Measurements from ENCODE around the gene BMP7. TPM values are rescaled to one million over a fixed set of nuclear protein-coding genes. Genes with fewer than 3 reads are reported as not detected.

Gene BMP7
- total and polyA plus RNA-seq, 10 donors, result 0.26 to 1.5 (median 0.75) TPM; not detected in 1

GRCh38 chr20:57189713-57190112, 76.7 kb downstream of the BMP7 start:
- no peaks in the 10 kb centered on the region for H3K36me3 ChIP-seq
- H3K9me3 ChIP-seq, result no peaks in the 10 kb centered on the region
- H3K27ac ChIP-seq, result no peak overlapping the region
- WGBS, 5 donors, result 77 to 84% (median 78%) methylated on average over 5 of the region's 5 CpGs
- H3K4me3 ChIP-seq, result no peak overlapping the region
- TF ChIP-seq POLR2A (IDR thresholded peaks at IDR 0.05) (no peak), POLR2AphosphoS5 (IDR thresholded peaks at IDR 0.05) (no peak)
- TF ChIP-seq, protein P1, sequence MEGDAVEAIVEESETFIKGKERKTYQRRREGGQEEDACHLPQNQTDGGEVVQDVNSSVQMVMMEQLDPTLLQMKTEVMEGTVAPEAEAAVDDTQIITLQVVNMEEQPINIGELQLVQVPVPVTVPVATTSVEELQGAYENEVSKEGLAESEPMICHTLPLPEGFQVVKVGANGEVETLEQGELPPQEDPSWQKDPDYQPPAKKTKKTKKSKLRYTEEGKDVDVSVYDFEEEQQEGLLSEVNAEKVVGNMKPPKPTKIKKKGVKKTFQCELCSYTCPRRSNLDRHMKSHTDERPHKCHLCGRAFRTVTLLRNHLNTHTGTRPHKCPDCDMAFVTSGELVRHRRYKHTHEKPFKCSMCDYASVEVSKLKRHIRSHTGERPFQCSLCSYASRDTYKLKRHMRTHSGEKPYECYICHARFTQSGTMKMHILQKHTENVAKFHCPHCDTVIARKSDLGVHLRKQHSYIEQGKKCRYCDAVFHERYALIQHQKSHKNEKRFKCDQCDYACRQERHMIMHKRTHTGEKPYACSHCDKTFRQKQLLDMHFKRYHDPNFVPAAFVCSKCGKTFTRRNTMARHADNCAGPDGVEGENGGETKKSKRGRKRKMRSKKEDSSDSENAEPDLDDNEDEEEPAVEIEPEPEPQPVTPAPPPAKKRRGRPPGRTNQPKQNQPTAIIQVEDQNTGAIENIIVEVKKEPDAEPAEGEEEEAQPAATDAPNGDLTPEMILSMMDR (IDR thresholded peaks at IDR 0.05 in 8 of 11, conservative IDR thresholded peaks at IDR 0.05 in 3 of 11), result no peak
- intact Hi-C loops (cut with DNase I; ENCODE audit: low total_unique reads), result no loop called here
- H3K27me3 ChIP-seq (replicated peaks in 1 of 7), result no peaks in the 10 kb centered on the region
- no peak for DNase-seq
- no peaks in the 10 kb centered on the region for H3K4me1 ChIP-seq

DNA sequence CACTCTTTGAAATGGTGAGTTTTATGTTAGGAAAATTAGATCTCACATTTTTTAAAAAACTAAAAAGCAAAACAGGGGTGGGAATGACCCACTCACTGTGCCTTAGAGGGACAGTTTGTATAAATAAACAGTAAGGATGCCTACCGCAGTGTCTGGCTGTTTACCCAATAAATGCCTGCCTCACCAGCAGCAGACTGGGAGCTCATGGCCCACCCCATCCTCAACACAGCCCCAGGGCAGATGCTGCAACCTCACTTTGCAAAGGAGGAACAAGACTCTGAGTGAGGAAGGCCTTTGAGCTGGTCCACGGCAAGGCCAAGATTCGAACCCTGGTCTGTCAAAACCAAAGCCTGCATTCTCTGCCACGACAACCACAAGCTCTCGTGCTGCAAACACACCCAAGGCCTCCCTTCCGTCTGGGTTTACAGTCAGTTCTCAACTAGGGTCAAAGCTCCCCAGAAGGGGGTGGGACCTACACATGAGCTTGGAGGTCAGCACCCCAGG, 77.8 kb downstream of the BMP7 start:
- Histone ChIP-seq H3K4me3 (no peak overlapping the region), H3K36me3 (no peaks in the 10 kb centered on the region), H3K9me3 (no peaks in the 10 kb centered on the region), H3K4me1 (no peaks in the 10 kb centered on the region), H3K27me3 (replicated peaks in 1 of 7) (peaks cover 0 to 10% (median 0%) of the 10 kb centered on the region in 7 donors), H3K27ac (no peak overlapping the region)
- intact Hi-C loops (cut with DNase I; ENCODE audit: low total_unique reads), result no loop called here
- 71 to 90% (median 86%) methylated on average over 5 to 6 of the region's 6 CpGs for WGBS, 5 donors
- DNase-seq, result no peak
- no peak for TF ChIP-seq POLR2A (IDR thresholded peaks at IDR 0.05)
- TF ChIP-seq, protein P1 (IDR thresholded peaks at IDR 0.05 in 8 of 11, conservative IDR thresholded peaks at IDR 0.05 in 3 of 11), result no peak
- no peak for TF ChIP-seq POLR2AphosphoS5 (IDR thresholded peaks at IDR 0.05)

DNA sequence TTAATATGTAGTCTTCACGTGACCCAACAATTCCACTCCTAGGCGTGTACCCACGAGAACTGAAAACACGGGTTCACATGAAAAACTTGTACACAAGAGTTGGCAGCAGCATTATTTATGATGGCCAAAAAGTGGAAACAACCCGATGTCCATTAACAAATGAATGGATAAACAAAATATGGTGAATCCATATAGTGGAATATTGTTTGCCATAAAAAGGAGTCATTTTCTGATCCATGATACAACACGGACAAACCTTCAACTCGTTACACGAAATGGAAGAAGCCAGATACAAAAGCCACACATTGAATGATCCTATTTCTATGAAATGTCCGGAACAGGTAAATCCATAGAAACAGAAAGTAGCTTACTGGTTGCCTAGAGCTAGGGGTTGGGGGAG, 78.4 kb downstream of the BMP7 start:
- H3K27me3 ChIP-seq (replicated peaks in 1 of 7), result peaks cover 0 to 13% (median 0%) of the 10 kb centered on the region in 7 donors
- no peaks in the 10 kb centered on the region for H3K4me1 ChIP-seq
- TF ChIP-seq POLR2AphosphoS5 (IDR thresholded peaks at IDR 0.05), result no peak
- H3K27ac ChIP-seq, result no peak overlapping the region
- intact Hi-C loops (cut with DNase I; ENCODE audit: low total_unique reads), result no loop called here
- H3K9me3 ChIP-seq, result no peaks in the 10 kb centered on the region
- H3K36me3 ChIP-seq, result no peaks in the 10 kb centered on the region
- H3K4me3 ChIP-seq, result no peak overlapping the region
- WGBS, 5 donors, result 85 to 95% (median 92%) methylated on average over 9 of the region's 9 CpGs
- DNase-seq, result no peak

DNA sequence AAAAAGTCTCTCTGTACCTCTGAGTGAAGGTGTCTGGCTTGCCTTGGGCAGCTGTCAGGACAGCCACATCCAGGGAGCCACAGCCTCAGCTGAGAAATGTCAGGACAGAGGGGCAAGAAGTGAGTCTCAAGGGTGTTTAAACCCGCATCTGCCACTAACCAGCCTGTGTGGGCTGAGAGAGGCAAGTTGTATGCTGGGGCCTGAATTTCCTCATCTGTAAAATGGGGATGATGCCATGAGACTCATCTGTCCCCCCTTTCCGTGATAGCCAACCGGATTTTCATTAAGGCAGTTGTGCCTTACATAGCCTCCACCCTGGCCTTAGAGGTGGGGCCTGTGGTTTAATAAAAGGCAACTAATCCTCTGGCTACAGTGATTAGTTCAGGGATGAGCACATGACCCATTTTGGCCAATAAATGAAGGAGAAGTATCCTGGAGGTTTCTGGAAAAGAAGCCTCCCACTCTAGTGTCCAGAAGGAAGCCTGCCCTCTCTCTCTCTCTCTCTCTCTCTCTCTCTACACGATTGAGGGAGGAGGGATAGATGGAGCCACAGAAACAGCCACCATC, 79.3 kb downstream of the BMP7 start:
- no peak for DNase-seq
- H3K36me3 ChIP-seq, result no peaks in the 10 kb centered on the region
- no peak overlapping the region for H3K4me3 ChIP-seq
- no peak overlapping the region for H3K27ac ChIP-seq
- WGBS, 5 donors, result 74 to 92% (median 83%) methylated on average over 3 to 4 of the region's 4 CpGs
- TF ChIP-seq, protein P1 (IDR thresholded peaks at IDR 0.05 in 8 of 11, conservative IDR thresholded peaks at IDR 0.05 in 3 of 11), result no peak
- TF ChIP-seq POLR2A (IDR thresholded peaks at IDR 0.05), result no peak
- TF ChIP-seq POLR2AphosphoS5 (IDR thresholded peaks at IDR 0.05), result no peak
- no peaks in the 10 kb centered on the region for H3K4me1 ChIP-seq
- peaks cover 0 to 18% (median 0%) of the 10 kb centered on the region in 7 donors for H3K27me3 ChIP-seq (replicated peaks in 1 of 7)
- intact Hi-C loops (cut with DNase I; ENCODE audit: low total_unique reads), result no loop called here
- no peaks in the 10 kb centered on the region for H3K9me3 ChIP-seq

All from spleen (tissue), 11 donors.